ENCODE data around the gene NXPH1.

DNA sequence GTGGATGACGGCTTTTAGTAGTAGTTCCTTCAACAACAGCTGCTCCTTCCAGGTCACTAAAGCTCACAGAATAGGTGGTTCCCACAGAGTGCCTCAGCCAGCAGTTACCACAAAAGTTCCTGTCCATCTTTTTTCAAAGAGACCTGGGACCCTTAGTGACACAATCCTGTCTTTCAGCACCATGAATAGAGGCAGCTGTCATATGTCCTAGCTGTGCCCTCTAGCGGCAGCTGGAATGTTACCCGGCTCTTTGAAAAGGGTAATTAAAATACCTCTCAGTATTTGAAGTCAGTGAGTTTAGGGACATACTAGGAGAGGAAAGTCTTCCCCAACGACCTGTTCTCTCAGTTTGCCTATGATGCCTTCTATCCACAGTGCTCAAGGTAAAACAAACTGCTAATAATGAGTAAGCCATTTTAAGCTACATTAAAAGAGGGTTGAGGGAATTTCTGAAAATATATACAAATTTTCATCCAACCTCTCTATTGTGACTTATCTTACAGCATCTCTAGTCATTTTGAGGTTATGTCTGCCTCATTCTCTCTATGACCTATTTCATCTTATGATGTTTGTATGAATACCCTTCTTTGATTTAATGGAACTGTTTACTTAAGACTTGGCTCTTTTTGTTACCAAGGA lies 290.8 kb downstream of the NXPH1 start:
- TF ChIP-seq, protein P1, sequence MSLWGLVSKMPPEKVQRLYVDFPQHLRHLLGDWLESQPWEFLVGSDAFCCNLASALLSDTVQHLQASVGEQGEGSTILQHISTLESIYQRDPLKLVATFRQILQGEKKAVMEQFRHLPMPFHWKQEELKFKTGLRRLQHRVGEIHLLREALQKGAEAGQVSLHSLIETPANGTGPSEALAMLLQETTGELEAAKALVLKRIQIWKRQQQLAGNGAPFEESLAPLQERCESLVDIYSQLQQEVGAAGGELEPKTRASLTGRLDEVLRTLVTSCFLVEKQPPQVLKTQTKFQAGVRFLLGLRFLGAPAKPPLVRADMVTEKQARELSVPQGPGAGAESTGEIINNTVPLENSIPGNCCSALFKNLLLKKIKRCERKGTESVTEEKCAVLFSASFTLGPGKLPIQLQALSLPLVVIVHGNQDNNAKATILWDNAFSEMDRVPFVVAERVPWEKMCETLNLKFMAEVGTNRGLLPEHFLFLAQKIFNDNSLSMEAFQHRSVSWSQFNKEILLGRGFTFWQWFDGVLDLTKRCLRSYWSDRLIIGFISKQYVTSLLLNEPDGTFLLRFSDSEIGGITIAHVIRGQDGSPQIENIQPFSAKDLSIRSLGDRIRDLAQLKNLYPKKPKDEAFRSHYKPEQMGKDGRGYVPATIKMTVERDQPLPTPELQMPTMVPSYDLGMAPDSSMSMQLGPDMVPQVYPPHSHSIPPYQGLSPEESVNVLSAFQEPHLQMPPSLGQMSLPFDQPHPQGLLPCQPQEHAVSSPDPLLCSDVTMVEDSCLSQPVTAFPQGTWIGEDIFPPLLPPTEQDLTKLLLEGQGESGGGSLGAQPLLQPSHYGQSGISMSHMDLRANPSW (CRISPR knock-in tag; conservative IDR thresholded peaks at IDR 0.05; ENCODE audit: low read depth), result no peak
- TF ChIP-seq CREB1 (CRISPR knock-in tag; IDR thresholded peaks at IDR 0.05), result no peak
- TF ChIP-seq, protein P2, sequence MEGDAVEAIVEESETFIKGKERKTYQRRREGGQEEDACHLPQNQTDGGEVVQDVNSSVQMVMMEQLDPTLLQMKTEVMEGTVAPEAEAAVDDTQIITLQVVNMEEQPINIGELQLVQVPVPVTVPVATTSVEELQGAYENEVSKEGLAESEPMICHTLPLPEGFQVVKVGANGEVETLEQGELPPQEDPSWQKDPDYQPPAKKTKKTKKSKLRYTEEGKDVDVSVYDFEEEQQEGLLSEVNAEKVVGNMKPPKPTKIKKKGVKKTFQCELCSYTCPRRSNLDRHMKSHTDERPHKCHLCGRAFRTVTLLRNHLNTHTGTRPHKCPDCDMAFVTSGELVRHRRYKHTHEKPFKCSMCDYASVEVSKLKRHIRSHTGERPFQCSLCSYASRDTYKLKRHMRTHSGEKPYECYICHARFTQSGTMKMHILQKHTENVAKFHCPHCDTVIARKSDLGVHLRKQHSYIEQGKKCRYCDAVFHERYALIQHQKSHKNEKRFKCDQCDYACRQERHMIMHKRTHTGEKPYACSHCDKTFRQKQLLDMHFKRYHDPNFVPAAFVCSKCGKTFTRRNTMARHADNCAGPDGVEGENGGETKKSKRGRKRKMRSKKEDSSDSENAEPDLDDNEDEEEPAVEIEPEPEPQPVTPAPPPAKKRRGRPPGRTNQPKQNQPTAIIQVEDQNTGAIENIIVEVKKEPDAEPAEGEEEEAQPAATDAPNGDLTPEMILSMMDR (IDR thresholded peaks at IDR 0.05), result peak; percentile 63
- TF ChIP-seq ZNF317 (CRISPR knock-in tag; IDR thresholded peaks at IDR 0.05; ENCODE audit: borderline replicate concordance, low read depth), result no peak
- no peak for TF ChIP-seq ZNF396 (CRISPR knock-in tag; IDR thresholded peaks at IDR 0.05; ENCODE audit: borderline replicate concordance)
- TF ChIP-seq ETV6 (CRISPR knock-in tag; IDR thresholded peaks at IDR 0.05), result no peak
- TF ChIP-seq, protein P3, sequence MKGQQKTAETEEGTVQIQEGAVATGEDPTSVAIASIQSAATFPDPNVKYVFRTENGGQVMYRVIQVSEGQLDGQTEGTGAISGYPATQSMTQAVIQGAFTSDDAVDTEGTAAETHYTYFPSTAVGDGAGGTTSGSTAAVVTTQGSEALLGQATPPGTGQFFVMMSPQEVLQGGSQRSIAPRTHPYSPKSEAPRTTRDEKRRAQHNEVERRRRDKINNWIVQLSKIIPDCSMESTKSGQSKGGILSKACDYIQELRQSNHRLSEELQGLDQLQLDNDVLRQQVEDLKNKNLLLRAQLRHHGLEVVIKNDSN (CRISPR knock-in tag; IDR thresholded peaks at IDR 0.05), result no peak

All from WTC11 (cell line).